ENCODE data around the gene HERC6.

The HERC6 gene

DNA sequence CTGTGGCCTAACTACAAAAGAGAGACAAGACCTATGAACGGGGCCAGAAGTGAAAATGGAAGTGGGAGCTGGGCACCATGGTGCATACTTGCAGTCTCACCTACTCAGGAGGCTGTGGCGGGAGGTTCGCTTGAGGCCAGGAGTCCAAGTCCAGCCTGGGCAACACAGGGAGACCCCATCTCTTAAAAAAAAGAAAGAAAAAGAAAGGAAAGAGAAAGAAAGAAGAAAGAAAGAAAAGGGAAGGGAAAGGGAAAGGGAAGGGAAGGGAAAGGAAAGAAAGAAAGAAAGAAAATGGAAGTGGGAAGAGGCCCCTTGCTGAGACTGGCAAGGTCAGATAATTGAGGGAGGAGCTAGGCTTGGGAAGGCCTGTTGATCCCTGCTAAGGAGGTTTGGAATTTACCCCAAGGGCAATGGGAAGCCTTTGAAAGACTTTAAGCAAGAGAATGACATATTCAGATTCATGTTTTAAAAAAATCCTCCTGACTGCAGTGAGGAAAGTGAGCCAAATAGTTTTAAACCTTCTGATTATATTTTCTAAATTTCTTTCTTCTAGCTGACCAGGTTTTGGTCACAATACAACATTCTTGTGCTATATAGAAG is 60.6 kb downstream of the HERC6 start:
- TF ChIP-seq, protein P1, sequence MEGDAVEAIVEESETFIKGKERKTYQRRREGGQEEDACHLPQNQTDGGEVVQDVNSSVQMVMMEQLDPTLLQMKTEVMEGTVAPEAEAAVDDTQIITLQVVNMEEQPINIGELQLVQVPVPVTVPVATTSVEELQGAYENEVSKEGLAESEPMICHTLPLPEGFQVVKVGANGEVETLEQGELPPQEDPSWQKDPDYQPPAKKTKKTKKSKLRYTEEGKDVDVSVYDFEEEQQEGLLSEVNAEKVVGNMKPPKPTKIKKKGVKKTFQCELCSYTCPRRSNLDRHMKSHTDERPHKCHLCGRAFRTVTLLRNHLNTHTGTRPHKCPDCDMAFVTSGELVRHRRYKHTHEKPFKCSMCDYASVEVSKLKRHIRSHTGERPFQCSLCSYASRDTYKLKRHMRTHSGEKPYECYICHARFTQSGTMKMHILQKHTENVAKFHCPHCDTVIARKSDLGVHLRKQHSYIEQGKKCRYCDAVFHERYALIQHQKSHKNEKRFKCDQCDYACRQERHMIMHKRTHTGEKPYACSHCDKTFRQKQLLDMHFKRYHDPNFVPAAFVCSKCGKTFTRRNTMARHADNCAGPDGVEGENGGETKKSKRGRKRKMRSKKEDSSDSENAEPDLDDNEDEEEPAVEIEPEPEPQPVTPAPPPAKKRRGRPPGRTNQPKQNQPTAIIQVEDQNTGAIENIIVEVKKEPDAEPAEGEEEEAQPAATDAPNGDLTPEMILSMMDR (IDR thresholded peaks at IDR 0.05) = no peak
- no peaks in the 10 kb centered on the region for H3K79me2 ChIP-seq
- no peaks in the 10 kb centered on the region for H3K36me3 ChIP-seq (ENCODE audit: control insufficient read depth, insufficient read depth, low read length)
- no peak overlapping the region for H3K27ac ChIP-seq
- H3K9ac ChIP-seq = no peak overlapping the region
- no peaks in the 10 kb centered on the region for H3K4me1 ChIP-seq
- H3K4me3 ChIP-seq (ENCODE audit: low read depth, low read length) = no peak overlapping the region
- no peak overlapping the region for H3K4me2 ChIP-seq (ENCODE audit: low read length)
- H3K9me3 ChIP-seq (ENCODE audit: control insufficient read depth, low read length) = no peaks in the 10 kb centered on the region
- H3K27me3 ChIP-seq (ENCODE audit: control insufficient read depth, insufficient read depth, low read length) = no peaks in the 10 kb centered on the region
- no peak overlapping the region for H2AFZ ChIP-seq

DNA sequence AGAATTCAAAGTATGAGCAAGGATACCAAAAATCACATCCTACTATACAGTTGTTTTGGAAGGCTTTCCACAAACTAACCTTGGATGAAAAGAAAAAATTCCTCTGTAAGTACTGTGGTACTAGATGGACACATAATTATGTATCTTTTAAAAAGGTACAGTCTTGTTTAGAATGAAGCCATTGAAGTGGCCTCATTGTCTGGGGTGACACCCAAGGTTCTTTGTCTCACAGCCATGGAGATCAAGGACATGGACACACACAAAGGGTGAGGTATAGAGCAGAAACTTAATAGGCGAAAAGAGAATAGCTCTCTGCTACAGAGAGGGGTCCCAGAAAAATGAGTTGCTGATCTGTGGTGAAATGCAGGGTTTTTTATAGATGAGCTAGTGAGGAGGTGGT is 61.5 kb downstream of the HERC6 start:
- H3K4me1 ChIP-seq = no peaks in the 10 kb centered on the region
- no peaks in the 10 kb centered on the region for H3K9me3 ChIP-seq (ENCODE audit: control insufficient read depth, low read length)
- H3K27me3 ChIP-seq (ENCODE audit: control insufficient read depth, insufficient read depth, low read length) = no peaks in the 10 kb centered on the region
- TF ChIP-seq, protein P1 (IDR thresholded peaks at IDR 0.05) = no peak
- no peaks in the 10 kb centered on the region for H3K36me3 ChIP-seq (ENCODE audit: control insufficient read depth, insufficient read depth, low read length)
- H3K79me2 ChIP-seq = no peaks in the 10 kb centered on the region
- H3K4me2 ChIP-seq (ENCODE audit: low read length) = no peak overlapping the region
- no peak overlapping the region for H3K27ac ChIP-seq
- H3K4me3 ChIP-seq (ENCODE audit: low read depth, low read length) = no peak overlapping the region
- H2AFZ ChIP-seq = no peak overlapping the region
- H3K9ac ChIP-seq = no peak overlapping the region

DNA sequence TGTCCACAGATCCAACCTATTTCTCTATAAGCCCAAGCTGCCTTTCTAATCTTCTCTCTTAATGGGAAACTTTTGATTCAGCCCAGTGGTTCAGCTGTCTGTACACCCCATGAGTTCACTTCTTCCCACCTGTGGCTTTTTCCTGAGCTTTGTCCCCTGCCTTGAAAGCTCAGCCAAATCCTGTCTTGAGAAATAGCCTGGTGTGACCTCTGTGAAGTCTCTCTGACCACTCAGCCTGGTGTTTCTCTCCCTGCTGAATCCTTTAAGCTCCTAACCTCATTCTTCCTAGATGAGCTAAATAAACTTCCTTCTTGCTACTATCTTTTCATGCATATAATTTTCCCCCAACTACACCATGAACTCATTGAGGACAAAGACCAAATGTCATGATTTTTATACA is 63.0 kb downstream of the HERC6 start:
- Histone ChIP-seq H3K27me3 (ENCODE audit: control insufficient read depth, insufficient read depth, low read length) (no peaks in the 10 kb centered on the region), H3K4me2 (ENCODE audit: low read length) (no peak overlapping the region), H3K36me3 (ENCODE audit: control insufficient read depth, insufficient read depth, low read length) (no peaks in the 10 kb centered on the region), H2AFZ (no peak overlapping the region), H3K27ac (no peak overlapping the region), H3K9me3 (ENCODE audit: control insufficient read depth, low read length) (no peaks in the 10 kb centered on the region), H3K9ac (no peak overlapping the region), H3K4me3 (ENCODE audit: low read depth, low read length) (no peak overlapping the region), H3K4me1 (no peaks in the 10 kb centered on the region), H3K79me2 (no peaks in the 10 kb centered on the region)
- TF ChIP-seq, protein P1 (IDR thresholded peaks at IDR 0.05) = no peak

DNA sequence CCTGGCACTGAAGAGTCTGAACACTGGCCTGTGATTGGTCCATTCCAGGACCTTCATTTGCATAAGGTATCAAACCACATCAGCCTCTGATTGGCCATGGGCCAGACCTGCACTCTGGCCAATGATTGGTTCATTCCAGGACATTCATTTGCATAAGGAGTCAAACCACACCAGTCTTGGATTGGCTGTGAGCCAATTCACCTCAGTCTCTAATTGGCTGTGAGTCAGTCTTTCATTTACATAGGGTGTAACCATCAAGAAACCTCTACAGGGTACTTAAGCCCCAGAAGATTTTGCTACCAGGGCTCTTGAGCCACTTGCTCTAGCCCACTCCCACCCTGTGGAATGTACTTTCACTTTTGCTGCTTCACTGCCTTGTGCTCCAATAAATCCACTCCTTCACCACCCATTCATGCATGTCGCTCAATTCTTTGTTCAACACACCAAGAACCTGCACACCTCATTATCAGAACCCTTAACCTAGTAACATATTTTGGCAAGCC is 64.1 kb downstream of the HERC6 start:
- Histone ChIP-seq H3K4me3 (ENCODE audit: low read depth, low read length) (no peak overlapping the region), H3K9me3 (ENCODE audit: control insufficient read depth, low read length) (no peaks in the 10 kb centered on the region), H3K27ac (no peak overlapping the region), H3K27me3 (ENCODE audit: control insufficient read depth, insufficient read depth, low read length) (no peaks in the 10 kb centered on the region), H3K4me2 (ENCODE audit: low read length) (no peak overlapping the region), H3K79me2 (no peaks in the 10 kb centered on the region), H3K9ac (no peak overlapping the region), H3K36me3 (ENCODE audit: control insufficient read depth, insufficient read depth, low read length) (no peaks in the 10 kb centered on the region), H2AFZ (no peak overlapping the region), H3K4me1 (no peaks in the 10 kb centered on the region)
- TF ChIP-seq, protein P1 (IDR thresholded peaks at IDR 0.05) = no peak

DNA sequence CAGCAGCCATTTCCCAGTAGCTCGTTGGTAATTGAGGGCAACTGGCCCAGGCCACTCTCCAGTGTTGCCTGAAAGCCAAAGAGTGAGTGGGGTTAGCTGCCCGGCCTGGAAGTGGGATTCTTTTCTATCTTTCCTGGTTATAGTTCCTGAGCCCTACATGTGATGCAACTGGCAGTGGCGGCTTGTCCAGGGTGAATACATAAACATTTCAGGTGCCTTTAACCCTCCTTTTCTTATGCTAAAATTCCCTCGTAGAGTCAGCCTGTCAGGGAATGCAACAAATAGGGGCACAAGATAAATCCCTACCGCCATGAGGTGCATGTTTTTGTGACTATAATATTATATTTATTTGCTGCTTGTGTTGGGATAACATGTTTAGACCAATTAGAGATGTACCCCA is 64.8 kb downstream of the HERC6 start:
- Histone ChIP-seq H3K36me3 (ENCODE audit: control insufficient read depth, insufficient read depth, low read length) (no peaks in the 10 kb centered on the region), H3K79me2 (no peaks in the 10 kb centered on the region), H3K4me2 (ENCODE audit: low read length) (no peak overlapping the region), H3K27me3 (ENCODE audit: control insufficient read depth, insufficient read depth, low read length) (no peaks in the 10 kb centered on the region), H3K9me3 (ENCODE audit: control insufficient read depth, low read length) (no peaks in the 10 kb centered on the region), H3K9ac (no peak overlapping the region), H3K4me3 (ENCODE audit: low read depth, low read length) (no peak overlapping the region), H3K27ac (no peak overlapping the region), H3K4me1 (no peaks in the 10 kb centered on the region), H2AFZ (no peak overlapping the region)
- TF ChIP-seq, protein P1 (IDR thresholded peaks at IDR 0.05) = no peak
